ENCODE data around the gene PPM1K.

PPM1K gene

DNA sequence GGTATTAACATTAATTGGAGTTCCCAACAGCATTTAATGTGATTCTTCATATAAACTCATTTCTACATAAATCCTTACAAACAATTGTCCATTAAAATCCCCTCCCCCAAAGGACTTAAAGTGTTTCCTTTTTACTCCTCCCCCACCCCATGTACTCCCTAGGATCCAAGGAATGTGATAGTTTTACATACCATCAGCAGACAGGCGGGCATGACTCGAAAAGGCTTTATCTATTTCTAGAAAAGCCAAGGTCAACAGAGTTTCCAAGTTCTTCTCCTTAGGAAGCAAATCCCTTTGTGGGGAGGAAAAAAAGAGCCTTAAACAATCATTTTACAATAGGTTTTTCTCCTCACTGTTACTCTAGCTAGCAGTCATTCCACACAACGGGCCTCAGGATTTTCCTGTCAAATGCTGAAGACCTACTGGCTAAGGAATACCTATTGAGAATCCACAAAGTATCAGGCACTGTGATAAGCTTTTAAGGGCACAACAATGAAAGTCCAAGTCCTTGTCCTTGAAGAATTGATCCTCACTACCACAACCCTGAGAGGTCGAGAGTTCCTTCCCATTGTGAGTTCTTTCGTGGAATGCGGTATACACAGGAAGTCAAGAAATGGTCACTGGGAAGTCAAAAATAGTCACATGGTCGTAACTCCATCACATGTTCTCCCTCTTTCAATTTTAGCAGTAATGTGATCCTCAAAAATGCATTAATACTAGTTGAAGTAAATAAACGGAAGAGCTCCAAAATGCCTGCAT, 7.2 kb downstream of the PPM1K start:
- no peak for DNase-seq (ENCODE audit: low spot score)

DNA sequence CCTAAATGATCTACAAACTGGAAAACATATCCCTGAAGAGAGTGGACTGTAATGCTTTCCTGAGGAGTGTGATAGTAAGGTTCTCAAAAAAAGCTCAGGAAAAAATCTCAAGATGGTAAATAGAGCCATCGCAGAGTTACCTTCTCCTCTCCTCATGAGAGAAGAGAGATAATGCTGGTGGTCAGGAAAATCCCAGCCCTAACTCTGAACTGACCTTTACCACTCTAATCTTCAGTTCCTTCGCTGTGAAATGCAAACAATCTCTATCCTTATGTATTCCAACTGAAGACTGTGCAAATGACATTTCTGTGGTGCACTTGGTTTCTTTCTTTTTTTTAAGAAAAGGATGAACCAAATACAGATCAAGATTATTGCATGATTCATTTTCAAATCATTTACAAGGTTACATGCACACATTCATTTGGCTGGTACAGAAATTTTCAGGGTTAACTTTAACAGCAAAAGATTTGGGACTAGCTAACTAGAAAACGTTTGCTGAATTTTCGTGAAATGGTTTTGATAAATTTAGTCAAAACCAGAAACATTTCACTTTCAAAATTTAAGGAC, 8.3 kb downstream of the PPM1K start:
- DNase-seq (ENCODE audit: low spot score): no peak

DNA sequence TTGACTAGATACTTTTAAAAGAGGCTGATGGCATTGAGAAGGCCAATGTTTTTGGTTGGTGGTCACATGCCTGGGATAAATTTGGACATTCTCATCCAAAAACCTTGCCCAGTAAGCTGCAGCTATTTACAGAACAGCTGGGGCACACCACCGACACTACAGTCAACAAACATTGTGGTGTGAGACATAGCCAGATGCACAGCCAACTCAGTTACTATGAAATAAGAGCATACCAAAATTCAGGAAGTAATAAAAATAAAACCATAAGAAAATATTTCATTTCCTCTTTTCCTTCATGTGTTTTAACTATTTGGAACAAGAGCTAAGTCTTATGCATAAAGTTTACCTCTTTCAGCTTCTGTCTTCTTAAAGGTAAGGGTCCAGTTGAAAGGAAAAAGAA, 8.8 kb downstream of the PPM1K start:
- no peak for DNase-seq (ENCODE audit: low spot score)

DNA sequence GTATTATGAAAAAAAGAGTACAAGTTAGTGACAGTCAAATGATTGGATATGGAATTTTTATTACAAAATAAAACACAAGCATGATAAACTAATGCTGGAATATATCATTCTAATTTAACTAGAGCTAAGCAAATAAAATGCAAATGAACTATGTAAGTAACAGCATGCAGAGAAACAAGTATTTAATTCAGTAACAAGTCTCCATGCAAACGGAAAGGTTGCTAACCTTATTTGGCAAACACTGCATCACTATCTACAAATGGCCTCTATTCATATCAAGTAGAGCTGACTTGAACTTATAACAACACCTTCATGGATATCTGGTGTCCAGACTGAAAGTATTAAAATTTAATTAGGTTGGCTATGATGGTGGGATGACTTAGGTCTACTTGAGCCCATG, 15.4 kb downstream of the PPM1K start:
- no peak for DNase-seq (ENCODE audit: low spot score)

DNA sequence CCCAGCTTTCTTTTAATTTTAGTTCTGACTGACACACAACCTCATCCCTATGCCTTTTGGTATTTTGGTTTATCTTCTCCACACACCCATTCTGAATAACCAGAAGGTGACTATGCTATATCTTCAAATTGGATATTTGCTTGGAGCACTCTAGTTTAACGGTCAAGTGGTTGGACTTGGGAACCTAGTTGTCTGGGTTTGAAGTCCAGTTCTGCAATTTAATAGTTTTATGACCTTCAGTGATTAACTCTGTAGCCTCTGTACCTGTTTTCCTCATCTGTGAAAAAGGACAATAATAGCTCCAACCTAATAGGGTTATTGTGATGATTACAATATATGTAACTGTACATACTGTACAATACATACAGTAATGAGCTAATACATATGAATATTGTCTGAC, 20.0 kb downstream of the PPM1K start:
- DNase-seq (ENCODE audit: low spot score): no peak

DNA sequence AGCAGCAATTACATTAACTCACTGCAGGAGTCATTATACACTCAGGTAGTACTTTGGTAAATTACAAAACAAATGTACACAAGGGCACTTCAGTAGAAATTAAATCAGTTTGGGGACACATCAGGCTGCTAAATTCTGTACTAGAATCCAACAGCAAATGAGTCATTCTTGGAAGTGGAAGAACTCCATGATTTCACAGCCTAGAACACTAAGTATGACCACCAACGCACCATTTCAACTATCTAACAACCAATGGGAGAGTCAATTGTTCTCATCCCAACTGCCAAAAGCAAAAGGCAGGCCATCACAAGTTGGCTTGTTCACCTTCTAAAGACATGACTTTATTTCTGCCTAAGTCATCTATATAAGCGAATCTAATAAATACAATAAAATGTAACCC, 26.6 kb downstream of the PPM1K start:
- no peak for DNase-seq (ENCODE audit: low spot score)

DNA sequence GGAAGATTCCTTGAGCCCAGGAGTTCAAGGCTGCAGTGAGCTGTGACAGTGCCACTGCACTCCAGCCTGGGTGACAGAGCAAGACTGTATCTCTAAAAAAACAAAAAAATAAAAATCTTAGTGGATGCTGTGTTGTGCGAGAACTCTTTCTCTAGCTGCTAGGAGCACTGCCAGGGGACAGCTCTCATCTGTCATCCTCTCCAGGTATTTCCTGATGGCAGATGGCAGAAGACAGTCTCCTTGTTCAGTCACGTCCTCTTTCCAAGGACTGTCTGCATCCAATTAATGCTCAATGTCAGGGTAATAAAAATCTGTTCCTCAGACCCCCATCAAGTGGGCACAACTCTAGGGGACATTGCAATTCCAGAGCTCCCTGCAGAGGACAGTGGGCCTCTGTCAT, 29.2 kb downstream of the PPM1K start:
- no peak for DNase-seq (ENCODE audit: low spot score)

DNA sequence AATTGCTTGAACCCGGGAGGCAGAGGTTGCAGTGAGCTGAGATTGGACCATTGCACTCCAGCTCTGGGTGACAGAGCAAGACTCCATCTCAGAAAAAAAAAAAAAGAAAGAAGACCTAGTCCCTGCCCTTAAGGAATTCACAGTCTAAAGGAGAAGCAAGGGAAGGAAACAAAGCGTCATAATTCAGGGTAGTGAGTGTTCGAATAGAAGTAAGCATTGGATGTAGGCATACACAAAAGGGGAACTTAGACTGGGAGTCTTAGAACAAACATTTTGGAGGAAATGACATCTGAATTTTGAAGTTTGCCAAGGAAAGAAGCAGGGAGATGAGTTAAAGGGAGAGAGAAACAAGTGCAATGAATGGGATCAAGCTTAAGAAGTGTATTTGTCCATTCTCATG, 32.4 kb downstream of the PPM1K start:
- no peak for DNase-seq (ENCODE audit: low spot score)

DNA sequence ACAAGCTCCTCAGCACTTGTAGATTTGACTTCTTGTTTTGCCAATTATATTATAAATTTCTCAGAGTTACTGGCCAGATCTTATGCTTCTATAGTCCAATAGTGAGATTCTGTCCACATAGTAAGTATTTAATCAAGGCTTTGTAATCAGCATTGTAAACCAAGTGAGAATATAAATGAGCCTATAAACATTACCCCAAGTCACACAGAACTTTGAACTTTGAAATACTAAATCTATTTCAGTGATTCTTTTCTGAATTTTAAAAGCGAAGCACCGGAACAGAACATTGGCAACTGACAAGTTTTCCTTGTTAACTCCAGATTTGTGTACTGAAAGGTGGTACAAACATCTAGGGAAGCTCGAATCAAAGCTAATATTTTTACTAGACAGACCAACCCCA, 37.2 kb downstream of the PPM1K start:
- DNase-seq (ENCODE audit: low spot score): no peak

DNA sequence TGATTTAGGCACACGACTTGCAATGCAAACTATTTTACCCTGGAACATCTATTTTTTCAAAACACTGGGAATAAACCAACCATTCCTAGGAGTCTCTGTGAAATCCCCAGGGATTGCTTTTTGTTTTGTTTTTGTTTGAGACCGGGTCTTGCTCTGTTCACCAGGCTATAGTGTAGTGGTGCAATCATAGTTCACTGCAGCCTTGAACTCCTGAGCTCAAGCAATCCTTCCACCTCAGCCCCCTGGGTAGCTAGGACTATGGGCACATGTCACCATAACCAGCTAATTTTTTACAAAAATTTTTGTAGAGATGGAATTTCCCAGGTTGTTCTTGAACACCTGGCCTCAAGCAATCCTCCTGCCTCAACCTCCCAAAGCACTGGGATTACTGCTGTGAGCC, 37.8 kb downstream of the PPM1K start:
- DNase-seq (ENCODE audit: low spot score): no peak

DNA sequence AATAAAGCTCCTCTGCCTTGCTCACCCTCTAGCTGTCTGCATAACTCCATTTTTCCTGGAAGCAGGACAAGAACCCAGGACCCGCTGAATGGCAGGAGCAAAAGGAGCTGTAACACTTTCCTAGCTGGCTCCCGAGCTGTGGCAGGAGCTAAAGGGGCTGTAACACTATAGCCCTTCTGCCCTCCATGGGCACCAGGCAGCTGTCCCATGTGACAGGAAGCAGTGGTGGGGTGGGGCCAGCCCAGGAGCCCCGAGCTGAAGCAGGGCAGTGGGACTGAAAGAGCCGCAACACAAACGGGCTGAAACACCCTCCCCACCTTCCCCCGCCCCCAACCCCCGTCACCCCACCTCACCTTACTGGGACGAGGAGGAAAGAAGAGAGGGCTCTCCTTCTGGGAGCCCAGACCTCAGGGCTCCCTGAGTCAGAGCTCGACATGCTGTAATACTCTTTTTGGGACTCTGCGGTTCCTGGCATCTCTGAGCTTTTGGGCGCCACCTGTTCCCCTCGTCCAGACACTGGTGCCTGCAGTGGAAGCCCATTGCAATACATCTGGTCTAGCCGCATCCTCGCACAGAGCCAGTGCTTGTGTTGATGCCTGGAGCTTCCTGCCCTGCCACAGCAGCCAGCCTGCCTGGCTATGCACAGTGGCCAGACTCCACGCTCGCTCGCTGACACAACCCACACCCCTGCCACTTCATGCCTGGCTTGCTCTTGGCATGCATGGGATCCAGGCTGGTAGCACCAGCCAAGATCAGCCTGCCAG, 39.4 kb downstream of the PPM1K start:
- DNase-seq (ENCODE audit: low spot score): no peak

DNA sequence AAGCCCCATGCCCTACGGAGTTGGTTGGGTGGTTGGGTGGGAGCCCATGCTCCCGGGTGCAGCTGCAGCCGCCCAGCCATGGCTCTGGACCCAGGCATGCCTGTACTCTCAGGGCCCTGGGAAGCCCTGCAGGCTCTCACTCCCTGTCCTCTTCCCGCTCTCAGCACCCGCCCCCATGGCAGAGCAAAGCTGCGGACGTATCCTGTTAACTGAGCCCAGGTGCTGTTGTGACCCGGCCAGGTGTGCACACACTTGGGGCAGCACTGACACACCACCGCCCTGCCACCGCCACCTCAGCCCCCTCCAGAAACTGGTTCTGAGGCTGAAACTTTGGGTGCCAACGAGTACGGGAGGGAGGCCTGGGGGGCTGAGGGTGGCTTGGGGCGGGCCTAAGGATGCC, 40.3 kb downstream of the PPM1K start:
- DNase-seq (ENCODE audit: low spot score): no peak

DNA sequence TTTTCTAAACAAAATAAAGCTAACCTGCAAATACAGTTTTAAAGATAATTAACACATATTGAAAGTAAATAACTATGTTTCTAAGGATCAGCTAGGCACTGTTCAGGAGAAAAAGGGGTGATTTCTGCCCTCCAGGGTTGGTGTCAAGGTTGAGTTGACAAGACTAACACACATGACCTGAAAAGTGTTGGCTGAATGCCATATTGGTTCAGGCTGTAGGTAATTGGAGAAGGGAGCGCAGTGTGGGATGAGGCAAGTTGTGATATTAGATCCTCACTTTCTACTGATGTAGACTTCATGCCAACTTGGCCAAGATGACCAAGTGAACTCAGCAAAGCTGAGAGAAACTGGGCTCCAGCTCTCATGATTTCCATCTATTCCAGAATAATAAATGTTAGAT, 42.2 kb downstream of the PPM1K start:
- no peak for DNase-seq (ENCODE audit: low spot score)

DNA sequence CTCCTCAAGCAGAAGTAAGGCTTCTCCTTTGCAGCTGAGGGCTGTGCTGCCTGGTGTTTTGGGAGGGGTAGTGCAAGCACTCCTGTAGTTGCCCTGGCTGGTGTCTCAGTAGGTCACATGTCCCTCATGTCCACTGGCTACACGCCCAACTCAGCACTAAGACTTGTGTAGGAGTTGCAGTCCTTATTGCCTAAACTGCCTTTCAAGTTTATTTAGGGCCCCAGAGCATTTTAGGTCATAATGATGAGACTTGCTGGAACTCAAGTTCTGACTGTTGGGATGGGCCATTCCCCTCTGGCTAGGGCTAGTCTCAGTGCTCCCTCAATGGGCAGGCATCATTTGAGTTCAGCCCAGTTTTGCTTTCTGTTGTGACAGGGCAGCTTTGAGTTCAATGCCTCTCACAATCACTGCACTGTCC, 44.1 kb downstream of the PPM1K start:
- no peak for DNase-seq (ENCODE audit: low spot score)

DNA sequence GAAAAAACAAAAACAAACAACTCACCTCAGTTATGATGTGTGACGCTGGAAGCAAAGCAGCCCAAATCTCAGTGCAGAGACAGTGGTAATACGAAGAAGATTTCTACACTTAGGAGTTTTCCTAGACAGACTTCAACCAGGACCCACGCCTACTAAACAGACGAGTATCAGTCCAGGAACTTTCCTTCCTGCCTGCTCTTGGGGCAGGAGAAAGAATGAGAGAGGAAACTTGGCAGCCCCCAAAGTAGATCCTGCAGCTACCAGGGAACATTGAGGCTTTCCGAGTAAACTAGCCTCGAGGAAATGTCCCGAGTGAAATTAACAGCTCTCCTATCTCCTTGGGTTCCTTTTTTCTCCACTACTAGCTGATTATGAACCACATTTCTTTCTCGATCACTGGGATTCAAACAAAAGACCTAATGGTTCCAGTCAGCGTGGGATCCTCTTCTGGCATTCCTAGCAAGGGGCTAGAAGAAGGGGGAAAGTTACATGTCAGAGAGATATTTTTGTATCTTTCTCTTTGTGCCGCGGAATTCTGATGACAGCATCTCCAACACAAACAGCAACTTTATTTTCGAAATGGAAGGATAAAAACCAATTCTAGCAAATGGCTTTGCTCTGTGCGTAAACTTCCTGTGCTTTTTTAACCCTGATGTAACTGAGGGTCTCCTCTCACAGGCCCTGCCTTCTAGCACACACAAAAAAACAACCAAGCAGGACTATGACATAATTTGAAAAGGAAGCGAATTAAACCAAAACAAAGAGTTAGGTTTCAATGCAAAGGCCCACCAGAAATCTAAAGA, 53.2 kb downstream of the PPM1K start:
- DNase-seq (ENCODE audit: low spot score): no peak

DNA sequence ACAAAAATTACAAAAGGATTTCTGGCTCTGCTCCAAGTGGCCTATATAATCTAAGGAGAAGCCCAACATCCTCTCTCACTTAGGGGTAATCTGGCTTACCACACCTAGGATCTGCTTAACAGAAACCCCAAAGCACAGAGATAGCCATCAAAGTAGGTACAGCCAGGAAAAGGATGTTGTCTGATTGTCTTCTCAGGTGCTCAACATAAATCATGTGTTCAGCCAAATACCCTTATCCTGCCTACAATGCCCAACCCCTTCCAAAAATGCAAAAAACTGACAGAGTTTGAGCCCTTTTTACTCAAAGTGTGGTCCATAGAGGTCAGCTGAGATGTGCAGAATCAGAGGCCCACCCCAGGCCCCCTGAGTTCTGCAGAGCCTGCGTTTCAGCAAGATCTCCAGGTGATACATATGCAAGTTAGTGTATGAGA, 53.9 kb downstream of the PPM1K start:
- no peak for DNase-seq (ENCODE audit: low spot score)

DNA sequence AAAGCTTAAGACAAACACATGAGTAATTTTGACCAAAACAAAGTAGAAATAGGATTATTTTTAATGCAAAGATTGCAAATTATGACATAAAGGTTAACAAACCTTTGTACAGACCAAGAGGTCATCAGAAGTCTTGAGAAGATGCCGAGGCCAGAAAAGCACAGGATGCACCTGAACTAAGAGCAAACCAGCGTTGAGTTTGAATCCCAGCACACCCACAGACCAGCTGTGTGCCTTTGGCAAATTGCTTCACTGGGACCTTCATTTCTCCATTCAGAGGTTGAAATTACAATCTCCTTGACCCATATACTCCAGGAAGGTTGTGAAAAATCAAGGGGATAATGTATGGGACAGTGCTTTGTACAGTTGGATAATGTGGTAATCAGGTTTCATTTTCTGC, 56.6 kb downstream of the PPM1K start:
- DNase-seq (ENCODE audit: low spot score): no peak

DNA sequence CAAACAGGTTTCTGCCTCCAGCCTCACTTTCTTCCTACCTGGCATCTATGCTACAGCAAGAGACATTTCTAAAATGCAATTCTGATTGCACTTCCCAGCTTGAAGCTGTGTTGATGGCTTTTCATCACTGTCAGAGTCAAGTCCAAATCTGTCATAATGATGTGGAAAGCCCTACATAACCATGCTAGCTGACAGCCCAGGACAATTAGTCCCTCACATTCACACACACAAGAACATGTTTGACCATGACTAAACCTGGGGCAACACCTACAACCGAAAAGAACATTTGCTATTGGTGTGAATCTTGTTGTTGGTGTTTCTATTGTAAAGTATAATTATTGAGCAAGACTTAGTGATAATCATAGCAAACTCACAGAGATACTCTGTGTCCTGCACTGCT, 58.2 kb downstream of the PPM1K start:
- no peak for DNase-seq (ENCODE audit: low spot score)

DNA sequence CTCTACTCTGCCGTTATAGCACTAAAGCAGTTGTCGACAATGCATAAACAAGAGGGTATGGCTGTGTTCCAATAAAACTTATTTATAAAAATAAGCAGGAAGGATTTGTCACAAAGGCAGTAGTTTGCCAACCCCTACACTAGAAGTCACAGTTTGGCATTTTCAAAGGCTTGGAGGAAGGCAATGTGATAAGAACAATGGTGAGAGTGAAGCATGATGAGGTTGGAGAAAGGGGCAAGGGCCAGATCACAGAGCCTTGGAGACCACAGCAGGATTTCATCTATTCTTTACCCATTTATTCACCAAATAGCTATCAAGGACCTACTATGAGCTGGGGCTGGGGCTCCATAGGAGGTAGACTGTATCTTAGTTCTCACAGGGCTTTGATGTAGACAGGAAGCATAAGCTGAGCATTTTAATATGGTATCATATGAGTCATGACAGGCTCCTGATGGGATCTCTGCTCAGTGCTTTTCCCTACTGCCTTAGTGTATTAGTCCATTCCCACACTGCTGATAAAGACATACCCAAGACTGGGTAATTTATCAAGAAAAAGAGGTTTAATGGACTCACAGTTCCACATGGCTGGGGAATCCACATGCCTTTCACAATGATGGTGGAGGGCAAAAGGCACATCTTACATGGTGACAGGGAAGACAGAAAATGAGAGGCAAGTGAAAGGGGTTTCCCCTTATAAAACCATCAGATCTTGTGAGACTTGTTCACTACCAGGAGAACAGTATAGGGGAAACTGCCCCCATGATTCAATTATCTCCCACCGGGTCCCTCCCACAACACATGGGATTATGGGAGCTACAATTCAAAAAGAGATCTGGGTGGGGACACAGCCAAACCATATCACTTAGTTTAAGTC, 58.9 kb downstream of the PPM1K start:
- no peak for DNase-seq (ENCODE audit: low spot score)

DNA sequence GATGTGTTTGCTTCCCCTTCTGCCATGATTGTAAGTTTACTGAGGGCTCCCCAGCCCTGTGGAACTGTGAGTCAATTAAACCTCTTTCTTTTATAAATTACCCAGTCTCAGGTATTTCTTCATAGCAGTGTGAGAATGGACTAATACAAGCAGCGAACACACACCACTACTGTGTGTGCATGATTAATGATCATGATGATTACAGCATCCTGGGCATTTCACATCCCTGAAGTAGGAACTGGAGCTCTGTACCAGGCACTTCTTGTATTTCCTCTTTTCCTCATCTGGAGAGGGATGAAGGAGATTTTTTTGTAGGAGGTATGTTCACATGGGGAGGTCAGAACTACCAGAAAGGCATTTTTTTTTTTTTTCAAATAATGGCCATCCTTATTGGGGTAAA, 60.8 kb downstream of the PPM1K start:
- no peak for DNase-seq (ENCODE audit: low spot score)

DNA sequence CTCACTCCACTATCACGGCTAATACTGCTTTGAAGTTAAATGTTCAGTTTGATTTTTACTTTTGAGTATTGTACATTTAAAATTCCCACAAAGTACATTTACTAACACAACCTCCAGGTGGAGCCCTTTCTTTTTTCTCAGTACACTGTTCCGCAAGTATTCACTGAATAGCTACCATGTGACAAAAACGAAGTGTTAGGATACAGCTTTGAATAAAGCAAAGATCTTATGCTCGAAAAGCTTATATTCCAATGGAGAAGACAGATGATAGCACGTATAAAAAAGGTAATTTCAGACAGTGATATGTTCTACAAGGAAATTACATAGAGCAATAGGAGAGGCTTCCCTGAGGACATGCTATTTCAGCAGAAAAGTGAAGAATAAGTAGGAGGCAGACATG, 65.3 kb downstream of the PPM1K start:
- no peak for DNase-seq (ENCODE audit: low spot score)

DNA sequence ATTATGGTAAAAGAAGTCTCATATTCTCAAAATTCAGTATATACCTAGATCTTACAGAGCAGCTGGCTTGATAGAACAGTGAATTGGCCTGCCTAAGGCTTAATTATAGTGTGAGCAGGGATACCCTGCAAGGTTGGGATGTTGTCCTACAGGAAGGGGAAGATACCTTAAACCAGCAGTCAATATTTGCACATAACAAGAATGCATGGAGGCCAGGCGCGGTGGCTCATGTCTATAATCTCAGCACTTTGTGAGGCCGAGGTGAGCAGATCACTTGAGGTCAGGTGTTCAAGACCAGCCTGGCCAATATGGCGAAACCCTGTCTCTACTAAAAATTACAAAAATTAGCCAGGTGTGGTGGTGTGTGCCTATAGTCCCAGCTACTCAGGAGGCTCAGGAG, 67.2 kb downstream of the PPM1K start:
- DNase-seq (ENCODE audit: low spot score): no peak

Measured in HuH-7.5 (cell line).